ENCODE data around the gene MSH3.
"Not testable (repeated sequence)": the region's sequence is repeated elsewhere in the genome, so short reads cannot be mapped to it uniquely, and the experiment has no call there.

The MSH3 gene

DNA sequence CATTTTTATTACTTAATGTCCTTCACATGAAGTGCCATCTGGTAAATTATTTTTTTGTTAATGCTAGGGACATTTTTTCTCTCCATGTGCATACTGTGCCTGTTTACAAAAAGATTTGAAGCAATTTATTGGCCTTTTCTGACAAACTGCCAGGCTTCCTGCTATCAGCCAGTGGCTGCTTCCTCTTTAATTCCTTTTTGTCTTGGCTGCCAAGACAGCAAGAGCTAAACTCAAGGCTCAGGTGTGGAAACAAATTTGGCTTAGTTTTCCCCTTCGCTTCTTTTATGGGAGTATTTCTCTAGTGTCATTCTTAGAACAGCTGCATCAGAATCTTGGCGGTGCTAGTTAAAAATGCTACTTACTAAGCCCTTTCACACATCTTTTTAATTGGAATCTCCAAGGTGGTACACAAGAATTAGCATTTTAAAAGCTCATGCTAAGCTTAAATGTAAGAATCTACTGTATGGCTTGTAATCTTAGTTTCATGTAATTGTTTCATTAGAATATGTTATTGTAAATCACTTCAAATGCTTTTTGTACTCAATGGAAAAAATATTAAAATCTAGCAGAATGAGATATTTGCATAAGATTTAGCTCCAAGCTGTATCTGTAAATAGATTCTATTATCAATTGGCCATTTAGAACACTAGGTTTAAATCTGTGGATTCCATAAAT is 171.5 kb downstream of the MSH3 start:
- DNase-seq, result no peak
- Mint-ChIP-seq H3K4me1 (no peaks in the 10 kb centered on the region), H3K4me3 (no peak overlapping the region), H3K27me3 (no peaks in the 10 kb centered on the region), H3K27ac (no peak overlapping the region), H3K36me3 (peaks cover 58% of the 10 kb centered on the region), H3K9me3 (peaks cover 30% of the 10 kb centered on the region)
- CTCF ChIA-PET, result no interaction called here

GRCh38 chr5:80834710-80835109 is 180.3 kb downstream of the MSH3 start:
- Mint-ChIP-seq H3K4me3 (no peak overlapping the region), H3K9me3 (peaks cover 4% of the 10 kb centered on the region), H3K4me1 (peaks cover 16% of the 10 kb centered on the region), H3K27me3 (no peaks in the 10 kb centered on the region), H3K27ac (no peak overlapping the region), H3K36me3 (peaks cover 13% of the 10 kb centered on the region)
- CTCF ChIA-PET, result no interaction called here
- DNase-seq, result no peak

DNA sequence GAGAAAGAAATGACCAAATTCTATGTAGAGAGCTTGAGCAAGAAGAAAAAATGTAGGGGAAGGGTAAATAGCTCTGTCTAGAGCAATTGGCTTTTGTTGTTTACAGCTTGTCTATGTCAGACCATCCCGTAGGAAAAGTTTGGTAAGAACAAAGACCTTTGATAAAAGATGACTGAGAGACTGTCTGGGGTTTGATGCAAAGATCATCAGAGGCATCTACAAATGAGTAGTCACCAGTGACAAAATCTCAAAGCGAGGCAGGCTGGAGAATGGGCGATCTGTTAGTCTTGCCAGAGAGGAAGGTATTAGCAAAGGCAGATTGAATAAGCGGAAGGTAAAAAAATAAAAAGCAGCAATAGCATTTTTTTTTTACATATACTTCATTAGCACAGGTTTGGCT is 180.7 kb downstream of the MSH3 start:
- DNase-seq, result no peak
- Mint-ChIP-seq H3K9me3 (peaks cover under 1% of the 10 kb centered on the region), H3K4me3 (no peak overlapping the region), H3K27ac (no peak overlapping the region), H3K4me1 (peaks cover 16% of the 10 kb centered on the region), H3K36me3 (peaks cover 9% of the 10 kb centered on the region), H3K27me3 (no peaks in the 10 kb centered on the region)
- CTCF ChIA-PET, result no interaction called here

- Mint-ChIP-seq H3K9me3 (peaks cover 6% of the 10 kb centered on the region), H3K4me3 (no peak overlapping the region), H3K27me3 (no peaks in the 10 kb centered on the region), H3K4me1 (peaks cover 23% of the 10 kb centered on the region), H3K27ac (no peak overlapping the region), H3K36me3 (peaks cover 13% of the 10 kb centered on the region)
- CTCF ChIA-PET, result no interaction called here
- DNase-seq, result no peak
Measured at GRCh38 chr5:80837679-80838078, 183.2 kb downstream of the MSH3 start.

GRCh38 chr5:80841026-80841797 is 186.8 kb downstream of the MSH3 start:
- CTCF ChIA-PET, H3K27ac Mint-ChIP-seq, DNase-seq, H3K9me3 Mint-ChIP-seq, H3K27me3 Mint-ChIP-seq, H3K4me3 Mint-ChIP-seq: not testable (repeated sequence)
- H3K36me3 Mint-ChIP-seq, result peaks cover 38% of the 10 kb centered on the region
- H3K4me1 Mint-ChIP-seq, result peaks cover 24% of the 10 kb centered on the region

DNA sequence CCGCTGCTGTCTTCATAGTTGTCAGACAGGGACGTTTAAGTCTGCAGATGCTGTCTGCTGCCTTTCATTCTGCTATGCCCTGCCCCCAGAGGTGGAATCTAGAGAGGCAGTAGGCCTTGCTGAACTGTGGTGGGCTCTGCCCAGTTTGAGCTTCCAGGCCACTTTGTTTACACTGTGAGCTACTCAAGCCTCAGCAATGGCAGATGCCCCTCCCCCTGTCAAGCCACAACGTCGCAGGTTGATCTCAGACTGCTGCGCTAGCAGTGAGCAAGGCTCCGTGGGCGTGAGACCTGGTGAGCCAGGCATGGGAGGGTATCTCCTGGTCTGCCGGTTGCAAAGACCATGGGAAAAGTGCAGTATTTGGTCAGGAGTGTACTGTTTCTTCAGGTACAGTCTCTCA is 192.0 kb downstream of the MSH3 start:
- H3K27me3 Mint-ChIP-seq, H3K4me1 Mint-ChIP-seq, H3K27ac Mint-ChIP-seq, DNase-seq, H3K4me3 Mint-ChIP-seq: not testable (repeated sequence)
- Mint-ChIP-seq H3K9me3 (peaks cover 30% of the 10 kb centered on the region), H3K36me3 (peaks cover 74% of the 10 kb centered on the region)
- CTCF ChIA-PET, result interaction anchor here (0.6 kb wide), 1 partner anchor 352 kb away, joined by 3 read pairs; no protein-coding TSS in a partner anchor

DNA sequence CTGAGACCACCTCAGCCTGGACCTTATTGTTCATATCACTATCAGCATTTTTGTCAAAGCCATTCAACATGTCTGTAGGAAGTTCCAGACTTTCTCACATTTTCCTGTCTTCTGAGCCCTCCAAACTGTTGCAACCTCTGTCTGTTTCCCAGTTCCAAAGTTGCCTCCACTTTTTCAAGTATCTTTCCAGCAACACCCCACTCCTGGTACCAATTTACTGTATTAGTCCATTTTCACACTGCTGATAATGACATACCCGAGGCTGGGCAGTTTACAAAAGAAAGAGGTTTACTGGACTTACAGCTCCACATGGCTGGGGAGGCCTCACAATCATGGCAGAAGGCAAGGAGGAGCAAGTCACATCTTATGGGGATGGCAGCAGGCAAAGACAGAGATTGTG is 195.7 kb downstream of the MSH3 start:
- not testable (repeated sequence) for H3K27ac Mint-ChIP-seq, H3K4me3 Mint-ChIP-seq, H3K27me3 Mint-ChIP-seq, DNase-seq
- peaks cover 19% of the 10 kb centered on the region for H3K4me1 Mint-ChIP-seq
- H3K36me3 Mint-ChIP-seq, result peaks cover 61% of the 10 kb centered on the region
- CTCF ChIA-PET, result interaction anchor here (1.6 kb wide), 1 partner anchor 10 kb away, joined by 7 read pairs; no protein-coding TSS in a partner anchor
- peaks cover 29% of the 10 kb centered on the region for H3K9me3 Mint-ChIP-seq

DNA sequence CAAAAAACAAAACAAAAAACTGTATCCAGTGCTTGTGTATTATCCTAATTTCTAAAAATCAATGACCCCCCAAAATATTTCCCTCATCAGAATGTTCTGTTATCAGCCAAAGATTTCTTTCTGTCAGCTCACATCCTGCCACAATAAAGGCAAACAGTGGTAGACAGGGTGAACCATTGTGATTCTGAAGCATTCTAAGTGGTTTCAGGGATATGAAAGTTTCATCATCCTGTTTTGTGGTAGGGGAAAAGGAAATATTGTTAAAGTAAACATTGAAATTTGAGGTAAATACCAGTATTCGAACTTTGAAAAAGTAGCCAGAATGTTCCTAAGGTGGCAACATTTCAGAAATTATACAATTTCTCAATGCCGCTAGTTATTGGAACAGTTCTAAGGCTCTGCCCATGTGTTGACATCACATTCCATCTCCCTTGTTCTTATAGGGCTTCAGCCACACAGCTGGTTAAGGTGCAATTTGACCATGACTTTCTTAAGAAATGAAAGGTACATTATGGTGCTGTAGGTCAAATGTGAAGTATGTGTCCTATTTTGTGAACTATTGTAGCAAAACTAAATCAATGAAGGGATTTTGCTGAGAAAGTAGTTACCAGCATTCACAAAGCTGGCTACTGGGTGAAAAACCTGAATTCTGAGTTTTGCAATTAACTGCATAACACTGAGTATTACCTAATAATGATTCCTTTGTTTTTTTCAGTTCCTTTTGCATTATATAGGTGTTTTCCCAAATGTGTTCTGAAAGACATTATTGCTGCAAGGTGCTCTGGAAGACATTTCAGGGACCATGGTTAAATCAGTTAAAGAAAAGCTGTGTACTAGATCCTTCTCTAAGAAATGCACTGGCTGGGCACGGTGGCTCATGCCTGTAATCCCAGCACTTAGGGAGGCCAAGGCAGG is 198.1 kb downstream of the MSH3 start:
- no peak overlapping the region for H3K4me3 Mint-ChIP-seq
- peaks cover 17% of the 10 kb centered on the region for H3K4me1 Mint-ChIP-seq
- H3K36me3 Mint-ChIP-seq, result peaks cover 59% of the 10 kb centered on the region
- CTCF ChIA-PET, result no interaction called here
- no peak for DNase-seq
- peaks cover 30% of the 10 kb centered on the region for H3K9me3 Mint-ChIP-seq
- H3K27ac Mint-ChIP-seq, result no peak overlapping the region
- H3K27me3 Mint-ChIP-seq, result no peaks in the 10 kb centered on the region

GRCh38 chr5:80853413-80853812 is 199.0 kb downstream of the MSH3 start:
- peaks cover 17% of the 10 kb centered on the region for H3K4me1 Mint-ChIP-seq
- H3K27ac Mint-ChIP-seq, result no peak overlapping the region
- peaks cover 52% of the 10 kb centered on the region for H3K36me3 Mint-ChIP-seq
- peaks cover 28% of the 10 kb centered on the region for H3K9me3 Mint-ChIP-seq
- CTCF ChIA-PET, result interaction anchor here (0.7 kb wide), 1 partner anchor 373 kb away, joined by 4 read pairs; no protein-coding TSS in a partner anchor
- H3K4me3 Mint-ChIP-seq, result no peak overlapping the region
- no peaks in the 10 kb centered on the region for H3K27me3 Mint-ChIP-seq
- DNase-seq, result no peak

DNA sequence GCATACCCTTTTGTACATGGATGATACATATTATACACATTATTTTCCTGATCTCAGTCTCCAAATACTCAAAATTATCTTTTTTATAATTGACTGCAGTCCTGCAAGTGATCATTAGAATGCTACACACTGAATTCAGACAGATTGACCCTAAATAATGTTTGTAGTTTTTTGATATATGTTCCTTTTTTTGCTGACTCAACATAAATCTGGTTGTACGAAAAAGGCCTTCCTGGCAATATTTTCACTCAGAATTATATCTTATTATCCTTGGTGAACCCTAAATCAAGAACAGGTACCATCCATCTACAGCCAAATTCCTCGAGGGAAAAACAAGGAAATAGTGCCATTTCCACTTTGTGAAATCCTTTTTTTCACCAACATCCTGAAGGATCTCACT is 200.1 kb downstream of the MSH3 start:
- Mint-ChIP-seq H3K36me3 (peaks cover 47% of the 10 kb centered on the region), H3K27me3 (no peaks in the 10 kb centered on the region), H3K4me3 (no peak overlapping the region), H3K4me1 (peaks cover 17% of the 10 kb centered on the region), H3K27ac (no peak overlapping the region), H3K9me3 (peaks cover 23% of the 10 kb centered on the region)
- no peak for DNase-seq
- CTCF ChIA-PET, result interaction anchor here (0.6 kb wide), 1 partner anchor 22 kb away, joined by 4 read pairs; no protein-coding TSS in a partner anchor

GRCh38 chr5:80860924-80861613 is 206.6 kb downstream of the MSH3 start:
- peaks cover 40% of the 10 kb centered on the region for H3K36me3 Mint-ChIP-seq
- peaks cover 7% of the 10 kb centered on the region for H3K9me3 Mint-ChIP-seq
- H3K27me3 Mint-ChIP-seq, result no peaks in the 10 kb centered on the region
- peaks cover 29% of the 10 kb centered on the region for H3K4me1 Mint-ChIP-seq
- CTCF ChIA-PET, result interaction anchor here (0.7 to 1.1 kb wide), 2 partner anchors 10 to 68 kb away, joined by 3 to 7 read pairs; no protein-coding TSS in a partner anchor
- H3K27ac Mint-ChIP-seq, result no peak overlapping the region
- H3K4me3 Mint-ChIP-seq, result no peak overlapping the region
- DNase-seq, result no peak

DNA sequence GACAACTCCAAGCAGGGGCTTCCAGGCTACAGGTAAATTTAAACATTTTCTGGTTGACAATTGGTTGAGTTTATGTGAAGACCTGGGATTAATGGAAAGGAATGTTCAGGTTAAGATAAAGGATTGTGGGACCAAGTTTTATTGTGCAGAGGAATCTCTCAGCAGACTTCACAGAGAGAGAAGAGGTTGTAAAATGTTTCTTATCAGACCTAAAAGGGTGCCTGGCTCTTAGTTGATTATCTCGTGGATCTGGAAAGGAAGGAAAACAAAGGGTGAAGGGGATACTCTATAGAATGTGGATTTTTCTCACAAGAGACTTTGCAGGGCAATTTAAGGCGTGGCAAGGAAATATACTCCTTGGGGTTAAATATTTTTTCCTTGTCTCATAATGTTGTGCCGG is 209.3 kb downstream of the MSH3 start:
- DNase-seq, result no peak
- Mint-ChIP-seq H3K27ac (no peak overlapping the region), H3K9me3 (no peaks in the 10 kb centered on the region), H3K4me3 (no peak overlapping the region), H3K36me3 (peaks cover 43% of the 10 kb centered on the region), H3K27me3 (no peaks in the 10 kb centered on the region), H3K4me1 (peaks cover 45% of the 10 kb centered on the region)
- CTCF ChIA-PET, result no interaction called here

- Mint-ChIP-seq H3K36me3 (peaks cover 43% of the 10 kb centered on the region), H3K27ac (no peak overlapping the region), H3K9me3 (no peaks in the 10 kb centered on the region), H3K4me1 (peaks cover 45% of the 10 kb centered on the region), H3K4me3 (no peak overlapping the region), H3K27me3 (no peaks in the 10 kb centered on the region)
- no peak for DNase-seq
- CTCF ChIA-PET, result no interaction called here
Measured at GRCh38 chr5:80864109-80864508, 209.7 kb downstream of the MSH3 start.

Data from activated naive CD4-positive, alpha-beta T cell treated with anti-CD3 and anti-CD28 coated beads, Interleukin-2, amount 10 ng/mL, durations not matched to agents 7 days and 5 days (primary cell).